HepG2 (cell line): Measurements from ENCODE around the gene OSBP.

Experiments
- CBX1 ChIP-seq: IDR thresholded peaks from one replicate; pipeline ENCODE4 v1.6.1; 2016; ENCODE audit warnings: antibody characterized with exemption, low read depth
- CHD4 ChIP-seq: fragments of 200-600 bp; sonication (generic); IDR thresholded peaks from 2 replicates; pipeline ENCODE4 v1.7.0; 2017; ENCODE audit warnings: mild to moderate bottlenecking, low read length, borderline replicate concordance
- EP300 ChIP-seq, 3 experiments: sonication (generic) in 1 of 3; formaldehyde crosslinking in 1 of 3; IDR thresholded peaks; 2 replicates each; pipeline versions ENCODE4 v1.5.1 to v1.6.1; 2011 to 2020; ENCODE audit warnings: low read depth in 2 of 3, low read length in 2 of 3, borderline replicate concordance in 1 of 3, improper control_type of control experiment in 1 of 3, mild to moderate bottlenecking in 1 of 3, missing genetic modification reagents in 1 of 3, moderate library complexity in 1 of 3
- HNRNPLL ChIP-seq: fragments of 200-400 bp; formaldehyde crosslinking; IDR thresholded peaks from 2 replicates; pipeline ENCODE4 v1.6.1; 2017; ENCODE audit warnings: mild to moderate bottlenecking, low read depth, low read length; ENCODE audit not compliant: poor library complexity, severe bottlenecking
- RFX5 ChIP-seq: IDR thresholded peaks from 2 replicates; pipeline ENCODE4 v1.6.1; 2011; ENCODE audit warnings: low read depth, low read length, improper control_type of control experiment
- TARDBP ChIP-seq: sonication (generic); formaldehyde crosslinking; IDR thresholded peaks from 2 replicates; pipeline ENCODE4 v1.8.0; 2022; ENCODE audit warnings: mild to moderate bottlenecking, missing genetic modification reagents
- ZBTB1 ChIP-seq: sonication (generic); formaldehyde crosslinking; IDR thresholded peaks from 2 replicates; pipeline ENCODE4 v1.4.0; 2020; ENCODE audit warnings: missing genetic modification reagents, borderline replicate concordance
- ZNF292 ChIP-seq: sonication (generic); formaldehyde crosslinking; IDR thresholded peaks from 2 replicates; pipeline ENCODE4 v1.8.1; 2022; ENCODE audit warnings: mild to moderate bottlenecking, low read depth, missing genetic modification reagents, borderline replicate concordance
- ZNF605 ChIP-seq: sonication (generic); formaldehyde crosslinking; IDR thresholded peaks from 2 replicates; pipeline ENCODE4 v1.8.0; 2022; ENCODE audit warnings: mild to moderate bottlenecking, missing genetic modification reagents
- TF ChIP-seq, protein P1 (sequence below): sonication (generic); formaldehyde crosslinking; IDR thresholded peaks from 2 replicates; pipeline ENCODE4 v1.8.1; 2022; ENCODE audit warnings: mild to moderate bottlenecking, missing genetic modification reagents
- TF ChIP-seq, protein P2 (sequence below): sonication (generic); formaldehyde crosslinking; IDR thresholded peaks from 2 replicates; pipeline ENCODE4 v1.4.0; 2020; ENCODE audit warnings: missing genetic modification reagents
- TF ChIP-seq, protein P3 (sequence below): sonication (generic); formaldehyde crosslinking; IDR thresholded peaks from 2 replicates; pipeline ENCODE4 v1.5.0; 2020; ENCODE audit warnings: mild to moderate bottlenecking, missing genetic modification reagents, moderate library complexity
- TF ChIP-seq, protein P4 (sequence below): sonication (generic); formaldehyde crosslinking; IDR thresholded peaks from 2 replicates; pipeline ENCODE4 v1.8.0; 2022; ENCODE audit warnings: missing genetic modification reagents, mild to moderate bottlenecking, inconsistent platforms, borderline replicate concordance

DNA sequence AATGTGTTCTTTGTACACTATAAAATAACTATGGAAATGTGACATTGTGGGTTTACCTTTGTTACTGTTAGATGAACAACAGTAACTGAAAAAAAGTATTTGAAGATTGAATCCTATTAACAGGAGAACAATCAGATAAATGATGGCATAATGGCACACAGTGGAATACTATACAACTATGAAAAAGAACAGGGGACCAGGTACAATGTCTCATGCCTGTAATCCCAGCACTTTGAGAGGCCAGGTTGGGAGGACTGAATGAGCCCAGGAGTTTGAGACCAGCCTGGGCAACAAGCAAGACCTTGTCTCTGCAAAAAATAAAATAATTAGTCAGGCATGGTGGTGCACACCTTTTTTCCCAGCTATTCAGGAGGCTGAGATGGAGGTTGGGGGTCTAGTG, 14.4 kb upstream of the OSBP start:
- TF ChIP-seq, protein P1, sequence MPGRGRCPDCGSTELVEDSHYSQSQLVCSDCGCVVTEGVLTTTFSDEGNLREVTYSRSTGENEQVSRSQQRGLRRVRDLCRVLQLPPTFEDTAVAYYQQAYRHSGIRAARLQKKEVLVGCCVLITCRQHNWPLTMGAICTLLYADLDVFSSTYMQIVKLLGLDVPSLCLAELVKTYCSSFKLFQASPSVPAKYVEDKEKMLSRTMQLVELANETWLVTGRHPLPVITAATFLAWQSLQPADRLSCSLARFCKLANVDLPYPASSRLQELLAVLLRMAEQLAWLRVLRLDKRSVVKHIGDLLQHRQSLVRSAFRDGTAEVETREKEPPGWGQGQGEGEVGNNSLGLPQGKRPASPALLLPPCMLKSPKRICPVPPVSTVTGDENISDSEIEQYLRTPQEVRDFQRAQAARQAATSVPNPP, result no peak
- TF ChIP-seq EP300 (IDR thresholded peaks at IDR 0.05; ENCODE audit: low read depth in 2 of 2, low read length in 2 of 2) (no peak), EP300 (CRISPR knock-in tag; IDR thresholded peaks at IDR 0.05; ENCODE audit: borderline replicate concordance) (no peak), CBX1 (no peak), ZNF292 (CRISPR knock-in tag) (no peak), HNRNPLL (no peak), RFX5 (no peak), CHD4 (no peak), TARDBP (no peak), ZNF605 (CRISPR knock-in tag) (no peak), ZBTB1 (CRISPR knock-in tag) (no peak)
- TF ChIP-seq, protein P2, sequence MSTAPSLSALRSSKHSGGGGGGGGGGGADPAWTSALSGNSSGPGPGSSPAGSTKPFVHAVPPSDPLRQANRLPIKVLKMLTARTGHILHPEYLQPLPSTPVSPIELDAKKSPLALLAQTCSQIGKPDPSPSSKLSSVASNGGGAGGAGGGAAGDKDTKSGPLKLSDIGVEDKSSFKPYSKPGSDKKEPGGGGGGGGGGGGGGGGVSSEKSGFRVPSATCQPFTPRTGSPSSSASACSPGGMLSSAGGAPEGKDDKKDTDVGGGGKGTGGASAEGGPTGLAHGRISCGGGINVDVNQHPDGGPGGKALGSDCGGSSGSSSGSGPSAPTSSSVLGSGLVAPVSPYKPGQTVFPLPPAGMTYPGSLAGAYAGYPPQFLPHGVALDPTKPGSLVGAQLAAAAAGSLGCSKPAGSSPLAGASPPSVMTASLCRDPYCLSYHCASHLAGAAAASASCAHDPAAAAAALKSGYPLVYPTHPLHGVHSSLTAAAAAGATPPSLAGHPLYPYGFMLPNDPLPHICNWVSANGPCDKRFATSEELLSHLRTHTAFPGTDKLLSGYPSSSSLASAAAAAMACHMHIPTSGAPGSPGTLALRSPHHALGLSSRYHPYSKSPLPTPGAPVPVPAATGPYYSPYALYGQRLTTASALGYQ (CRISPR knock-in tag), result no peak
- TF ChIP-seq, protein P3, sequence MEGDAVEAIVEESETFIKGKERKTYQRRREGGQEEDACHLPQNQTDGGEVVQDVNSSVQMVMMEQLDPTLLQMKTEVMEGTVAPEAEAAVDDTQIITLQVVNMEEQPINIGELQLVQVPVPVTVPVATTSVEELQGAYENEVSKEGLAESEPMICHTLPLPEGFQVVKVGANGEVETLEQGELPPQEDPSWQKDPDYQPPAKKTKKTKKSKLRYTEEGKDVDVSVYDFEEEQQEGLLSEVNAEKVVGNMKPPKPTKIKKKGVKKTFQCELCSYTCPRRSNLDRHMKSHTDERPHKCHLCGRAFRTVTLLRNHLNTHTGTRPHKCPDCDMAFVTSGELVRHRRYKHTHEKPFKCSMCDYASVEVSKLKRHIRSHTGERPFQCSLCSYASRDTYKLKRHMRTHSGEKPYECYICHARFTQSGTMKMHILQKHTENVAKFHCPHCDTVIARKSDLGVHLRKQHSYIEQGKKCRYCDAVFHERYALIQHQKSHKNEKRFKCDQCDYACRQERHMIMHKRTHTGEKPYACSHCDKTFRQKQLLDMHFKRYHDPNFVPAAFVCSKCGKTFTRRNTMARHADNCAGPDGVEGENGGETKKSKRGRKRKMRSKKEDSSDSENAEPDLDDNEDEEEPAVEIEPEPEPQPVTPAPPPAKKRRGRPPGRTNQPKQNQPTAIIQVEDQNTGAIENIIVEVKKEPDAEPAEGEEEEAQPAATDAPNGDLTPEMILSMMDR (CRISPR knock-in tag), result no peak
- TF ChIP-seq, protein P4, sequence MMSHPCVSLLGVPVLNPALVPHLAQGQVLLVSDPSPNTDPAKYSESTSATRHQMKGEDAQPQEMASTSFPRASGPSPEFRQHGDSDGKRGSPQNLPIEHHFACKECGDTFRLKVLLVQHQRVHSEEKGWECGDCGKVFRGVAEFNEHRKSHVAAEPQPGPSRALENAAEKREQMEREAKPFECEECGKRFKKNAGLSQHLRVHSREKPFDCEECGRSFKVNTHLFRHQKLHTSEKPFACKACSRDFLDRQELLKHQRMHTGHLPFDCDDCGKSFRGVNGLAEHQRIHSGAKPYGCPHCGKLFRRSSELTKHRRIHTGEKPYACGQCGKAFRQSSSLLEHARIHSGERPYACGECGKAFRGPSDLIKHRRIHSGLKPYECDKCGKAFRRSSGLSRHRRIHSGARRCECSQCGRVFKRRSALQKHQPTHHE, result no peak
